OCI-LY7 (cell line): ENCODE measurements around the gene IDI2. TPM values are rescaled to one million over a fixed set of nuclear protein-coding genes. Genes with fewer than 3 reads are reported as not detected.

Experiments
- BruUV-seq: library from RNA; stranded (reverse); fragments of 400-500 nt; replicated peaks from 2 replicates; lab custom pipeline; 2021; lab: Mats Ljungman, UMichigan
- CTCF ChIA-PET: fragments of 300-600 bp; sonication (Branson Sonifier 250); formaldehyde crosslinking; loops from one replicate; lab custom pipeline; 2022; ENCODE audit warnings: antibody characterized with exemption; ENCODE audit not compliant: unreplicated experiment; lab: Charles Lee
- POLR2A ChIA-PET: fragments of 300-600 bp; sonication (Branson Sonifier 250); formaldehyde crosslinking; loops from one replicate; lab custom pipeline; 2022; ENCODE audit warnings: antibody characterized with exemption; lab: Charles Lee
- DNase-seq: peaks from one replicate; pipeline ENCODE4 v3.0.0-alpha.2; 2015; ENCODE audit warnings: low spot score
- H2AFZ ChIP-seq: fragments of 200-600 bp; sonication (generic), shearing (Covaris generic); 2 replicates; pipeline ENCODE4 v1.6.1; 2014; ENCODE audit warnings: mild to moderate bottlenecking, antibody characterized with exemption, low read length, moderate library complexity
- H3K27ac ChIP-seq: fragments of 200-600 bp; sonication (generic); 2 replicates; pipeline ENCODE4 v1.5.1; 2014; ENCODE audit warnings: mixed run types, low read depth, mild to moderate bottlenecking, moderate library complexity, low read length, inconsistent platforms; ENCODE audit not compliant: poor library complexity, severe bottlenecking
- H3K36me3 ChIP-seq: fragments of 200-600 bp; sonication (generic); 2 replicates; pipeline ENCODE4 v1.6.1; 2014; ENCODE audit warnings: mild to moderate bottlenecking, antibody characterized with exemption, low read length, moderate library complexity, mixed read lengths; ENCODE audit not compliant: insufficient read depth
- H3K4me1 ChIP-seq: fragments of 200-600 bp; sonication (generic); 2 replicates; pipeline ENCODE4 v1.5.1; 2014; ENCODE audit warnings: mild to moderate bottlenecking, low read length; ENCODE audit not compliant: insufficient read depth, poor library complexity, severe bottlenecking
- H3K4me2 ChIP-seq: fragments of 200-600 bp; sonication (generic); 2 replicates; pipeline ENCODE4 v1.6.1; 2014; ENCODE audit warnings: mild to moderate bottlenecking, low read length
- H3K4me3 ChIP-seq: fragments of 200-600 bp; sonication (generic); 2 replicates; pipeline ENCODE4 v1.5.1; 2014; ENCODE audit warnings: mild to moderate bottlenecking, low read depth, low read length; ENCODE audit not compliant: poor library complexity, severe bottlenecking
- H3K79me2 ChIP-seq: fragments of 200-600 bp; sonication (generic); 2 replicates; pipeline ENCODE4 v1.6.1; 2016; ENCODE audit warnings: low read depth, mild to moderate bottlenecking, low read length, moderate library complexity, mixed read lengths; ENCODE audit not compliant: insufficient read depth
- H3K9me2 ChIP-seq: fragments of 200-600 bp; sonication (generic); 2 replicates; pipeline ENCODE4 v1.6.1; 2016; ENCODE audit warnings: mild to moderate bottlenecking, low read length, mixed read lengths; ENCODE audit not compliant: insufficient read depth
- H3K9me3 ChIP-seq: fragments of 200-600 bp; sonication (generic); 2 replicates; pipeline ENCODE4 v1.6.1; 2014; ENCODE audit warnings: mild to moderate bottlenecking, mixed run types, low read length, mixed read lengths
- H4K20me1 ChIP-seq: fragments of 200-600 bp; sonication (generic); 2 replicates; pipeline ENCODE4 v1.6.1; 2014; ENCODE audit warnings: mild to moderate bottlenecking, antibody characterized with exemption, low read length, moderate library complexity, mixed read lengths; ENCODE audit not compliant: insufficient read depth
- CTCF ChIP-seq: fragments of 200-600 bp; sonication (generic); conservative IDR thresholded peaks from 2 replicates; pipeline ENCODE4 v1.5.1; 2014; ENCODE audit warnings: mild to moderate bottlenecking, antibody characterized with exemption, low read length, moderate library complexity, mixed read lengths
- EZH2phosphoT487 ChIP-seq: fragments of 200-600 bp; sonication (generic); IDR thresholded peaks from 2 replicates; pipeline ENCODE4 v1.6.1; 2018; ENCODE audit warnings: low read depth, borderline replicate concordance, mild to moderate bottlenecking, mixed run types, antibody characterized with exemption, low read length, moderate library complexity, mixed read lengths
- intact Hi-C: fragments of 100-400 bp; cut with micrococcal nuclease; formaldehyde crosslinking; loops from one replicate; pipeline ENCODE4 v1.10.0; 2022; ENCODE audit not compliant: unreplicated experiment
- total RNA-seq, 2 experiments: library from RNA; depleted of rRNA in 1 of 2; stranded (reverse); fragments of >200 nt in 1 of 2; shearing (Covaris generic) in 1 of 2; gene quantifications; 2 replicates each; pipeline ENCODE4 v1.2.3, GENCODE V29; 2014 to 2022

The IDI2 gene
- total RNA-seq, 2 experiments from 2014 or later: not detected

GRCh38 chr10:1003884-1004670, 21.6 kb downstream of the IDI2 start:
- Histone ChIP-seq H4K20me1 (peaks cover 25% of the 10 kb centered on the region), H3K79me2 (peaks cover 30% of the 10 kb centered on the region), H3K4me2 (no peak overlapping the region), H3K4me1 (no peaks in the 10 kb centered on the region), H3K36me3 (peaks cover 100% of the 10 kb centered on the region), H3K9me3 (no peaks in the 10 kb centered on the region), H3K4me3 (no peak overlapping the region), H2AFZ (no peak overlapping the region), H3K27ac (no peak overlapping the region), H3K9me2 (no peaks in the 10 kb centered on the region)
- intact Hi-C loops: no loop called here
- no peak for TF ChIP-seq CTCF
- TF ChIP-seq EZH2phosphoT487: no peak
- ChIA-PET POLR2A (interaction anchor here (1.0 kb wide), 1 partner anchor 10 kb away, joined by 3 read pairs; no protein-coding TSS in a partner anchor), CTCF (interaction anchor here (0.6 kb wide), 1 partner anchor 214 kb away, joined by 4 read pairs; no protein-coding TSS in a partner anchor)
- BruUV-seq: no TSS peak
- DNase-seq: no peak

GRCh38 chr10:1002425-1003006, 23.1 kb downstream of the IDI2 start:
- Histone ChIP-seq H2AFZ (no peak overlapping the region), H3K4me1 (no peaks in the 10 kb centered on the region), H4K20me1 (peaks cover 25% of the 10 kb centered on the region), H3K4me3 (no peak overlapping the region), H3K79me2 (peaks cover 30% of the 10 kb centered on the region), H3K27ac (no peak overlapping the region), H3K4me2 (no peak overlapping the region), H3K36me3 (peaks cover 100% of the 10 kb centered on the region), H3K9me3 (no peaks in the 10 kb centered on the region), H3K9me2 (no peaks in the 10 kb centered on the region)
- intact Hi-C loops: no loop called here
- CTCF ChIA-PET: no interaction called here
- no TSS peak for BruUV-seq
- POLR2A ChIA-PET: interaction anchor here (0.6 kb wide), 1 partner anchor 21 kb away, joined by 5 read pairs; no protein-coding TSS in a partner anchor
- DNase-seq: no peak
- no peak for TF ChIP-seq EZH2phosphoT487
- no peak for TF ChIP-seq CTCF
